Aortic smooth muscle cell (primary cell): ENCODE measurements around the gene LGALS1. TPM values are rescaled to one million over a fixed set of nuclear protein-coding genes. Genes with fewer than 3 reads are reported as not detected.

Source experiments
- total RNA-seq: library from RNA; depleted of rRNA; stranded (reverse); fragments of >200 nt; gene quantifications from 2 replicates; pipeline ENCODE4 v1.2.3, GENCODE V29; 2014

The LGALS1 gene
- 9,942 and 11,444 TPM in 2 replicates for total RNA-seq

DNA sequence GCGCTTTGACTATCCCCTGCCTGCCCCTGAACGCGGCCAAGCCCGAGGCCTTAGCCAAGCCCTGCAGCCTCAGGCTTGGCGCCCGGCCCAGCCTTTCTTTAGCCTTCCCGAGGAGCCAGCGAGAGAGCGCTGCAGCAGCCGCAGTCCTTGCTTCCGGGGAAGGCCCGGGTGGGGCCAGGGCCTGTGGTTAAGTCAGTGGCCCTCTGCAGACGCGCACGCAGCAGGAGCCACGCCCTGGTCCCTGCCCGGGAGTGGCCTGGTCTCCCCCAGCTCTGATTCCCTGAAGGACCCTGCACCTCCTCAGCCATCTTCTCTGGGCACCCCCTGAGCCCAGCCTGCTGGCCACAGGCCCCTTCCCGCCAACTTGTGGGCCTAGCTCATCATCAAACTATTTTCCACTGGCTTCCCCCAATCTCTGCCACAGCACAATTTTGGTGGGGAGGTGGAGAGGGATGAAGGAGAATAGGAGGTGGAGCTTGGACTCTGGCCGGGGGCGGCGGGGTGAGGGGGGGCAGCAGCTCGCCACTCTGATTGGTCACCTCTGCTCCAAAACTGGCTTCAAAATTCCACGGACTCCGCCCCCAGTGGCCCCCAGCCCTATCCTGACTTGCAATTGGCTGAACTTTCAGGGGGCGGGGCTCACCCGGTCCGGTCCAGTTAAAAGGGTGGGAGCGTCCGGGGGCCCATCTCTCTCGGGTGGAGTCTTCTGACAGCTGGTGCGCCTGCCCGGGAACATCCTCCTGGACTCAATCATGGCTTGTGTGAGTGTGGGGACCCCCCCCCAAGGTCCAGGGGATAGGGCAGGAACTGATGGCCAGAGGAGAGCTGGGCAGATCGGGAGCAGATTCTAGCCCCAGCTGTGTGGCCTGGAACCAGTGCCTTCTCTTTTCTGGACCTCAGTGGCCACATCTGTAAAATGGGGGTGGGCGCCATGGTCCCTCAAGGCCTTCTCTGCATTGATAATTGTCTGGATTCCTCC lies at the start of gene LGALS1:
Gene LGALS1, plus strand, starts transcription at position 686 of the 979 bp plus-strand sequence. Its CDS starts 67 bp downstream, at position 753.

DNA sequence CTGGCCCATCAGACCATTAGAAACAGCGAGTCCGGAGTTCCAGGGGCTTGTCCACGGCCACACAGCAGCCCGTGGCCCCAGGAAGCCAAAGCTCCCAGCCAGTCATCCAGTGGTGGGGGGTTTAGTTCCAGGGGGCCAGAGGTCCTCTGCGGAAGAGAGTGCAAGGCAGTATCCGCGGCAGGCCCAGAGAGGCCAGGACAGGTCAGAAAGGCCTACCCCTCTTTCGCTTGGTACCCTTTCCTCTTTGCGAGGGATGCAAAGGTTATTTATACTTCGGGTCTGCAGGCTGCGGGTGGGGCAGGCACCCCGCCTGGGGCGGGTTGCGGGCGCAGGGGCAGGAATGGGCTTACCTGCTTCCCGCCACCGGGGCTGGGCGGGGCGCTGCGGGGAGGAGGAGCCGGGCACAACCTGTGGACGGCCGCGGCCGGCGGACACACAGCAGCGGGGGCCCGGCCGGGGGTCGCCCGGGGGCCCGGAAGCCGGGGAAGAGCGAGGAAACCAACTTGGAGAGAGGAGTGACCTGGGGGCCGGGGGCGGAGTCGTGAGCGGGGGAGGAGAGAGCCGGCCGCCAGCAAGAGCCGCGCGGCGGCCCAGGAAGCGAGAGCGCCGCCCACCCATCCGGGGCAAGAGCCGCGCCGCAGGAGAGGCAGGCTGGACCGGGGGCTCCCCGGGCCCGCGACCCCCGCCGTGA lies 36.2 kb upstream of the LGALS1 start, which contains the start of gene SH3BP1:
Gene SH3BP1, plus strand, starts transcription at position 600 of the 691 bp plus-strand sequence. CDS start 119 bp downstream, outside the sequence.

DNA sequence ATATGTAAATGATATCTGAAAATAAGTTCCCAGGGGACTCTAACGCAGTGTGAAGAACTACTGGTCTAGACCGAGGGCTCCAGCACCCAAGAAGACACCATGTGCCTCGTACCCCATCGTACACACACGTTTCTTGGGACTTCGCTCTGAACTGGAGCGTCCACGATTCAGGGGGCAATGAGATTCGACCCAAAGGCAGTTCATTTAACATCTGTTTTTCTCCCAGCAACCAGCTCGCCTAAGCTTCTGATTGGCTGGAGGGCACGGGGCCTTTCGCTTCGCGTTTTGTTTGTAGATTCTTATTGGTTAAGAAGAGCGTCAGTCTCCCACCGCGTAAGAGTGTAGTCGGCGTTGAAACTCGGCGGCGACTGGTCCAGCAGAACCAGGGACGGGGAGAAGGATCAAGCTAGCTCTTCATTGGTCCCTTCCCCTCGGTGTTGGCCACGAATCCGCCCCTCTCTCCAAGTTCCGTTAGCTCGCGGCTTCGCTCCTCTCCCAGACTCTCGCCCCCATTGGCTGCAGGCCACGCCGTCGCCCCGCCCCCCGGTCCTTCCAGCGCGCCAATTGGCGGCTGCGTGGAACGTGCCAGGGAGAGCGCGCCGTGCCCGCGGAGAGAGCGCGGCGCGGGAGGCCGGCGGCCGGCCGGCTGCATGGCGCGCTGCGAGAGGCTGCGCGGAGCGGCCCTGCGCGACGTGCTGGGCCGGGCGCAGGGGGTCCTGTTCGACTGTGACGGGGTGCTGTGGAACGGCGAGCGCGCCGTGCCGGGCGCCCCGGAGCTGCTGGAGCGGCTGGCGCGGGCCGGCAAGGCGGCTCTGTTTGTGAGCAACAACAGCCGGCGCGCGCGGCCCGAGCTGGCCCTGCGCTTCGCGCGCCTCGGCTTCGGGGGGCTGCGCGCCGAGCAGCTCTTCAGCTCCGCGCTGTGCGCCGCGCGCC lies 17.0 kb upstream of the LGALS1 start, which contains the start of gene PDXP:
Gene PDXP, plus strand, starts transcription at position 591 of the 933 bp plus-strand sequence. Its CDS starts 60 bp downstream, at position 651.

DNA sequence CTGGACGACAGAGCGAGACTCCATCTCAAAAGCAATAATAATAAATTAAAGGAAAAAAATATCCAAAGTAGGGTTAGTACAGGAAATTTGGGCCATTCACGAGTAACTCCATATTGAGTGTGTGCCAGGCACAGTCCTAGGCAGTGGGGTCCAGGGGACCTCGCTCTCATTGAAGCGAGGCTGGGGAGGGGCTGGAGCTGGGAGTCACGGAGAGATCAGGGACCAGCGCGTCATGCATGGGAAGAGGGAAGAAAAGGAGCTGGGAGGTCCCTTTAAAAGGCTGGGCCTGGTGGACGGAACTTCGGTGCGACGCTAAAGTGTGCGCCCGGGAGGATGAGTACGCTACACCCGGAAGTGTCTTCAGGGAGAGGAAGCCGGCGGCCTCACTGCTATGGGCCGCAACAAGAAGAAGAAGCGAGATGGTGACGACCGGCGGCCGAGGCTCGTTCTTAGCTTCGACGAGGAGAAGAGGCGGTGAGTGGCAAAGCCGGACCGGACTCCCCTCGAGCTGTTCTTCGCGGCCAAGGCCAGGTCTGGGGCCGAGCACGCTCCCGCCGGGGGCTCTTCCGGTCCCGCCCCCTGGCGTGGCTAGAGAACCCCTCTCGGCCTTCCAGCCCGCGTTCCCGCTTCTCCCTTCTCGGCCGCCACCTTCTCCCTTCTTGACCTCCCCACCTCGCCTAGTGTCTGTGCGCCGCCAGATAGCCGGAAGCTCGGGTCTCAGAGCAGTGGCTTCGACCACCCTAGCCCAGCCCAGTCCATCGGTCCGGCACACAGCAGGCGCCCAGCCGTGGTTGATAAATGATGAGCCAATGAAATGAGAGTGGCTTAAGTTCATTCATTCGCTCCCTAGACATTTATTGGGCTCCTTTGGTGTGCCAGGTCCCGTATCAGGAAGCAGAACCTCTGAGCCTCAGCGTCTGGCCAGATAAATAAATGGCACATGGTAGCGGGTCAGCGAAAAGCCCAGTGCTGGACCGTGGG lies 10.9 kb downstream of the LGALS1 start, which contains the start of gene NOL12:
Gene NOL12, plus strand, starts transcription at position 342 of the 981 bp plus-strand sequence. Its CDS starts 50 bp downstream, at position 392.

DNA sequence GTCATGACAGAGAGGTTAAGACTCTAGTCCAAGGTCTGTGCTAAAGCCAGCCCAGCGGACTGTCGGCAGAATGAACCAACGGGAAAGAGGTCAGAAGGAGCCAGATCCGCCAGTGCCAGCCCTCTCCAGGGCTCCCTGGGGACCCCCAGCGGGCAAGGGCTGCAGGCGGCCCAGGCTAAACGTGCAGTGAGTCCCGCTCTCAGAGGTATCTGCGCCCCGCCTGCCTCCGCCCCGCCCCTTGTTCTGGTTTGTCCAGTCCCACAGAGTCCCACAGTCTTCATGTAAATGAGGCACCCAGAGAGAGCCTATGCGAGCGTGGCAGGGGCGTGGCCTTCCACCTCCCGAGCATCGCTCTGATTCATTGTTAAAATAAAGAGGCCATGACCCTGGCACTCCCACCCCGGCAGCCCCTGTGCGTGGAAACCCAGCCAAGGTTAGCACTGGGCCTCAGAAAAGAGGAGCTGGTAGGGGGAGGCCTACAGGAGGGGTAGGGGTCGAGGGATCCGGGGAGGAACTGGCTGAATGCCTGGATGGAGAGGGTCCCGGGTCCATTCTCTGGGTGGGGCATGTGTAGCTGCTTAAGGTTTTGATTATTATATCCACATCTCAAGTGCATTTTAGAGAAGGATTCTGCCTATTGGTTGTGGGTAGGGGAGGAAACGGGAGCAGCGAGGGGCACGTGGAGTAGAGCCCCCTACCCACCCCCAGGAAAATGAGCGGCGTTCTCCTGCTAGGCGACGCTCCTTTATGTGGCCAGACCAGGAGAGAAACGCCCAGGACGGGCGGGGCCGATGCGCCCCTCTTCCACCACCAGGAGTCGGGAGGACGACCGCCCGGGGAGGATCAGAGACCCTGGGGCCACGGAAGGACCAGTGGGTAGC lies 21.5 kb downstream of the LGALS1 start, which contains the start of gene TRIOBP:
Gene TRIOBP, plus strand, starts transcription at position 392 of the 881 bp plus-strand sequence. CDS start 4,318 bp downstream, outside the sequence.

Other genes starting within 250 kb of the LGALS1 start
- gene ELFN2, start 248.2 kb upstream of the LGALS1 start, total RNA-seq: not detected in 2 replicates
- 0.93 and 2.4 TPM in 2 replicates for gene MFNG, start 189.3 kb upstream of the LGALS1 start, total RNA-seq
- gene CARD10, start 156.2 kb upstream of the LGALS1 start, total RNA-seq: 2.4 and 2.5 TPM in 2 replicates
- 13.6 and 19.8 TPM in 2 replicates for gene CDC42EP1, start 115.2 kb upstream of the LGALS1 start, total RNA-seq
- not detected in 2 replicates for gene LGALS2, start 95.5 kb upstream of the LGALS1 start, total RNA-seq
- gene GGA1, start 66.8 kb upstream of the LGALS1 start, total RNA-seq: 42.4 and 47.6 TPM in 2 replicates
- 4.9 and 5.3 TPM in 2 replicates for gene SH3BP1, start 36.0 kb upstream of the LGALS1 start, total RNA-seq
- 4.2 and 8.3 TPM in 2 replicates for gene PDXP, start 16.9 kb upstream of the LGALS1 start, total RNA-seq
- gene NOL12, start 10.7 kb downstream of the LGALS1 start, total RNA-seq: 18.5 and 19.8 TPM in 2 replicates
- 114 and 150 TPM in 2 replicates for gene TRIOBP, start 21.4 kb downstream of the LGALS1 start, total RNA-seq
- gene GCAT, start 132.3 kb downstream of the LGALS1 start, total RNA-seq: 27.2 and 28.8 TPM in 2 replicates
- gene GALR3, start 147.7 kb downstream of the LGALS1 start, total RNA-seq: not detected in 2 replicates
- 12.9 and 16.1 TPM in 2 replicates for gene ANKRD54, start 168.7 kb downstream of the LGALS1 start, total RNA-seq
- gene EIF3L, start 173.8 kb downstream of the LGALS1 start, total RNA-seq: 293 and 326 TPM in 2 replicates
- 14.9 and 16.8 TPM in 2 replicates for gene MICALL1, start 230.7 kb downstream of the LGALS1 start, total RNA-seq